HG02884 (cell line): ENCODE data around the gene RABGEF1.
"Not testable (repeated sequence)": the region's sequence is repeated elsewhere in the genome, so short reads cannot be mapped to it uniquely, and the experiment has no call there.

ENCODE experiments used
- ATAC-seq: cut with Tn5 transposase; IDR thresholded peaks from one replicate; pipeline ENCODE4 v1.9.1; 2021; ENCODE audit warnings: mild to moderate bottlenecking, moderate library complexity; ENCODE audit not compliant: unreplicated experiment

Gene RABGEF1

GRCh38 chr7:66800591-66800990 is 60.1 kb downstream of the RABGEF1 start:
- ATAC-seq, result no peak

GRCh38 chr7:66804001-66804400 is 63.5 kb downstream of the RABGEF1 start:
- no peak for ATAC-seq

GRCh38 chr7:66807736-66808135 is 67.2 kb downstream of the RABGEF1 start:
- no peak for ATAC-seq

DNA sequence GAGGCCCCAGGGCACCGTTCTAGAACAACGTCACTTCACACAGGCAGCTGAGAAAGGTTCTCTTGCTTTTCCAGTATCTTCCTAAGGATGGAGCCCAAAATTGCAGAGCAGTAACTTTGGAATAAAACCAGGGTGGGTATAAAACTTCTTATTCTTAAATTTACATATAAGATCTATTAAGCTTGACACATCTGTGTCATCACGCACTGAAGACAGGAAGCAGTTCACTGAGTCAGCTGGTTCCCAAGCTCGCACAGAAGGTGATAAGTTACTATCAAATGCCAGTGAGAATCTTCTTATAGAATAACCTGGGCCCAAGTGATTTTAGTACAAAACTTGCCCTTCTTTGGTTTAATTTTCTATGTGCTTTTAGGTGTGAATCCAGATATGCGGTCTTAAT is 70.2 kb downstream of the RABGEF1 start:
- no peak for ATAC-seq

DNA sequence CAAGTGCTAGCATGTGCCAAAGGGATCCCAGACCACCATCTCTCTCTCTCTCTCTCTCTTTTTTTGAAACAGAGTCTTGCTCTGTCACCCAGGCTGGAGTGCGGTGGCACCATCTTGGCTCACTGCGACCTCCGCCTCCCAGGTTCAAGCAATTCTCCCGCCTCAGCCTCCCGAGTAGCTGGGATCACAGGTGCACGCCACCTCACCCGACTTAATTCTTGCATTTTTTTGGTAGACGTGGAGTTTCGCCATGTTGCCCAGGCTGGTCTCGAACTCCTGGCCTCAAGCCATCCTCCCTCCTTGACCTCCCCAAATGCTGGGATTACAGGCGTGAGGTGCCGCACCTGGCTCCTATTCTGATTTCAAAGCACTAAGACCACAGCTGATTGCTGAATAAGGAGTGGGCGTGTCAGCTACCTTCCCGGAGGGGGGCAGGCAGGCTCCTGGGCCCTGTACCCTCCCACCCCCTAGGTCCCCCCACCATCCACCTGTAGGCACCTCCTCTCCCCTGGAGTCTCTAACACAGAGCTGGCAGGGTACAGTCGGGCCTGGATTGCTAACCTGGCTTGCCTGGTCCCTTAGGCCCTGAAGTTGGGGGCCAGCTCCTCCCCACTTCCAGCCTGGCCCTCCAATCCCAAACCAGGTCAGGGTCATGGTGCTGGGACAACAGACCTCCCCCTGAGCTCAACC is 74.8 kb downstream of the RABGEF1 start:
- not testable (repeated sequence) for ATAC-seq

- ATAC-seq, result no peak
Measured at GRCh38 chr7:66815951-66816350, 75.4 kb downstream of the RABGEF1 start.

DNA sequence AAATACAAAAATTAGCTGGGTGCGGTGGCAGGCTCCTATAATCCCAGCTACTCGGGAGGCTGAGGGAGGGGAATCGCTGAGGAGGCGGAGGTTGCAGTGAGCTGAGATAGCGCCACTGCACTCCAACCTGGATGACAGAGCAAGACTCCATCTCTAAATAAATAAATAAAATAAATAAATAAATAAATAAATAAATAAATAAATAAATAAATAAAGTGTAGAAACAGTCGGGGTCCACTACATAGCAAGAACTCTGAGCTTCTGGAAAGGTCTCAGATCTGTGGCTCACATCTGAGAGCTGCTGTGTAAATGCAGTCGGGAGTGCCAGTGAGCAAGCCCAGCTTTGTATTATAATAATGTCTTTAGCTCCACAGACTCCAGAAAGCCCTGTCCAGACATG is 76.1 kb downstream of the RABGEF1 start:
- ATAC-seq, result not testable (repeated sequence)

GRCh38 chr7:66817208-66817795 is 76.8 kb downstream of the RABGEF1 start:
- ATAC-seq, result peak; percentile 70

GRCh38 chr7:66817956-66818355 is 77.4 kb downstream of the RABGEF1 start:
- peak; percentile 7 for ATAC-seq

- no peak for ATAC-seq
Measured at GRCh38 chr7:66824041-66824440, 83.5 kb downstream of the RABGEF1 start.

GRCh38 chr7:66825538-66825937 is 85.0 kb downstream of the RABGEF1 start:
- ATAC-seq, result not testable (repeated sequence)

DNA sequence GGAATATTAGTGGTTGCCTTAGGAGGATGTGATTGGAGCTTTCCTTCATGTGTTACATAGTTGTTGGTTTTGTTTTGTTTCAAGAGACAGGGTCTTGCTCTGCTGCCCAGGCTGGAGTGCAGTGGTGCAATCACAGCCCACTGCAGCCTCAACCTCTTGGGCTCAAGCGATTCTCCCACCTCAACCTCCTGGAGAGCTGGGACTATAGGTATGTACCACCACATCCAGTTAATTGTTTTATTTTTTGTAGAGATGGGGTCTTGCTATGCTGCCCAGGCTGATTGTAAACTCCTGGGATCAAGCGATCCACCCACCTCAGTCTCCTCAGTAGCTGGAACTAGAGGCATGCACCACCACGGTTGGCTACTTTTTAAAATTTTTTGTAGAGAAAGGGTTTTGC is 86.1 kb downstream of the RABGEF1 start:
- no peak for ATAC-seq

DNA sequence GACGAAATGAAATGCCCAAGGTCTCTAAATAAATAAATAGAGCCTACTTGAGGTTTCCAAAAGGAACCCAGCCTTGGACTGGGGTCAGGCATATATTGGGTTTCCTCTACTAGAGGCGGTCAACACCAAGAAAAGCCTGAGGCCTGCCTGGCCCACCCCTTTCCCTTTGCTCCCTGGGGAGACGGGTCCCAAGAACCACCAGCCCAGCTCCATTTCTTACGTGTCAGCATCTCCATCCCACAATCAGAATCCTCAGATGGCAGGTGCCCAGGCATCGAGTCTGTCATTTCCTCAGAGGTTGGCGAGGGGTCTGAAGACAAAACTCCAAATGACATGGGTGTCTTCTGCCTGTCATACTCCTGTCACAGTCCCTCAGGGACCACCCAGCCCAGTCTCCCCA is 90.4 kb downstream of the RABGEF1 start:
- ATAC-seq, result not testable (repeated sequence)

DNA sequence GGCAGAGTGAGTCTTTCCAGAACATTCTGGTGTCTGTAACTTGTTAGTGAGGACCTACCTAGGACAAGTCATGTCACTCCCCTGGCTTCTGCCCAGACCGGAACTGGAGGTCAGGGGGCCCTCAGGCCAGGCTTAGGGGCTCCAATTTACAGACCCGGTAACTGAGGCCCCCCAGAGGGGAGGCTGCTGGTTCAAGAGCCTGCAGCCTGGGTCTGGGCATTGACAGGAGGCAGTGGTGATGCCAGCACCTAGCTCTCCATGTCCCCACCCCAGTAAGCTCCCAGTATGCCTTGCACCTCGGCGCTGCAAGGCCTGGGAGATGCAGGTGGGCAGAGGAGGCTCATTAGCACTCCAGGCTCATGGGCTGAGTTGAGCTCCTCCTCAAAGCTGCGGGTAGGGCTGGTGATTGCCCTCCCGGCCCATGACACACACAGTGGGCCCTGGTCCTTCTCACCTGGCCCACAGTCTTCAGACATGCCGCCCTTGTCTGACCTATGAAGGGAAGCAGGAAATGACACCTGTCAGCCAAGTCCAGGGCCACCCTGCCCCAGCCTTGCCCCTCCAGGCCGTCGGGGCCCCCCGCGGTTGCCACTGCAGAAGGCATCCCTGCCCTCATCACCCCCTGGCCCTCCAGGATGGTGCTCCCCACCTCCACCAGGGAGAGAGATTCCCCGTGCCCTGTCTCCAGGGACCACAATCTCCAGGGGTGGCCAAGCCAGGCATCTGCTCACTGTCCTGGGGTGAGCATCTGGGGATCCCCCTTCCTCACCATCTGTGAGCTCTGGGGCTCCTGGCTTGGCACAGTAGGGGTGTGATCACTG is 92.2 kb downstream of the RABGEF1 start:
- no peak for ATAC-seq

- ATAC-seq, result no peak
Measured at GRCh38 chr7:66837007-66837406, 96.5 kb downstream of the RABGEF1 start.

GRCh38 chr7:66837661-66838060 is 97.1 kb downstream of the RABGEF1 start:
- ATAC-seq, result no peak

GRCh38 chr7:66839814-66840213 is 99.3 kb downstream of the RABGEF1 start:
- no peak for ATAC-seq

DNA sequence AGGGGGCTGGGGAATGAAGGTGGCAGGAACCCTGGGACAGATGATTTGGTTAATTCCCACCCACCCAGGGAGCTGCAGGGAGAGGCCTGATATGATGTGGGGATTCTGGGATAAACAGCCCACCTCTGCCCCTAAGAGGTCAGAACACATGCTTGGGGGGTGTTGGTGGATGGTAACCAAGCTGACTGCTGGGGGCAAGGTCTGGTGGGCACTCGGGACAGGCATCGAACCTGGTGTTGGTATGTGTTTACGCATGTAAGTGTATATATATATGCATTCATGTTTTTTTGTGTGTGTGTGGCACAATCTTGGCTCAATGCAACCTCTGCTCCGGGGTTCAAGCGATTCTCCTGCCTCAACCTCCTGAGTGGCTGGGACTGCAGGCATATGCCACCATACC is 99.8 kb downstream of the RABGEF1 start:
- no peak for ATAC-seq

DNA sequence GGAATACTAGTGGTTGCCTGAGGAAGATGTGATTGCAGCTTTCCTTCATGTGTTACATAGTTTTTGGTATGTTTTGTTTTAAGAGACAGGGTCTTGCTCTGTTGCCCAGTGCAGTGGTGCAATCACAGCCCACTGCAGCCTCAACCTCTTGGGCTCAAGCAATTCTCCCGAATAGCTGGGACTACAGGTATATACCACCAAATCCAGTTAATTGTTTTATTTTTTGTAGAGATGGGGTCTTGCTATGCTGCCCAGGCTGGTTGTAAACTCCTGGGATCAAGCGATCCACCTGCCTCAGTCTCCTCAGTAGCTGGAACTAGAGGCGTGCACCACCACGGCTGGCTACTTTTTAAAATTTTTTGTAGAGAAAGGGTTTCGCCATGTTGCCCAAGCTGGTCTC is 101.4 kb downstream of the RABGEF1 start:
- no peak for ATAC-seq

DNA sequence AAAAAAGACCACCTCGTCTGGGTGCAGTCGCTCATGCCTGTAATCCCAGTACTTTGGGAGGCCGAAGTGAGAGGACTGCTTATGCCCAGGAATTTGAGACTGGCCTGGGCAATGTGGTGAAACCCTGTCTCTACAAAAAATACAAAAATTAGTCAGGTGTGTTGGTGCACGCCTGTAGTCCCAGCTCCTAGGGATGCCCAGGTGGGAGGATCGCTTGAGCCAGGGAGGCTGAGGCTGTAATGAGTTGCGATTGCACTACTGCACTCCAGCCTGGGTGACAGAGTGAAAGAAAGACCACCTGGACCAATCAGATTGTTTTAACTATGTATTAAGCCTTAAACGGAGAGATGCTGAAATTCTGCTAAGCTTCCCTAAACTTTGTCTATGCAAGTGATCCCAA is 103.0 kb downstream of the RABGEF1 start:
- not testable (repeated sequence) for ATAC-seq

GRCh38 chr7:66844552-66845378 is 104.2 kb downstream of the RABGEF1 start:
- ATAC-seq, result peak; percentile 91
